Keratinocyte (primary cell): ENCODE results near the gene MFSD12.

ENCODE experiments used
- EZH2 ChIP-seq: IDR thresholded peaks from one replicate; pipeline ENCODE4 v1.6.1; 2012; ENCODE audit warnings: inconsistent platforms, mild to moderate bottlenecking, low read length, moderate library complexity
- TF ChIP-seq, protein P1 (sequence below), 3 experiments: IDR thresholded peaks in 1 of 3; conservative IDR thresholded peaks in 1 of 3; optimal IDR thresholded peaks in 1 of 3; 2 replicates in 2 of 3; 3 replicates in 1 of 3; pipeline versions ENCODE3 to v1.5.1; 2011; ENCODE audit warnings: low read length in 3 of 3, mild to moderate bottlenecking in 3 of 3, moderate library complexity in 2 of 3, control low read depth in 1 of 3, inconsistent platforms in 1 of 3; ENCODE audit not compliant: insufficient read depth in 2 of 3; ENCODE audit errors: extremely low read depth in 1 of 3

DNA sequence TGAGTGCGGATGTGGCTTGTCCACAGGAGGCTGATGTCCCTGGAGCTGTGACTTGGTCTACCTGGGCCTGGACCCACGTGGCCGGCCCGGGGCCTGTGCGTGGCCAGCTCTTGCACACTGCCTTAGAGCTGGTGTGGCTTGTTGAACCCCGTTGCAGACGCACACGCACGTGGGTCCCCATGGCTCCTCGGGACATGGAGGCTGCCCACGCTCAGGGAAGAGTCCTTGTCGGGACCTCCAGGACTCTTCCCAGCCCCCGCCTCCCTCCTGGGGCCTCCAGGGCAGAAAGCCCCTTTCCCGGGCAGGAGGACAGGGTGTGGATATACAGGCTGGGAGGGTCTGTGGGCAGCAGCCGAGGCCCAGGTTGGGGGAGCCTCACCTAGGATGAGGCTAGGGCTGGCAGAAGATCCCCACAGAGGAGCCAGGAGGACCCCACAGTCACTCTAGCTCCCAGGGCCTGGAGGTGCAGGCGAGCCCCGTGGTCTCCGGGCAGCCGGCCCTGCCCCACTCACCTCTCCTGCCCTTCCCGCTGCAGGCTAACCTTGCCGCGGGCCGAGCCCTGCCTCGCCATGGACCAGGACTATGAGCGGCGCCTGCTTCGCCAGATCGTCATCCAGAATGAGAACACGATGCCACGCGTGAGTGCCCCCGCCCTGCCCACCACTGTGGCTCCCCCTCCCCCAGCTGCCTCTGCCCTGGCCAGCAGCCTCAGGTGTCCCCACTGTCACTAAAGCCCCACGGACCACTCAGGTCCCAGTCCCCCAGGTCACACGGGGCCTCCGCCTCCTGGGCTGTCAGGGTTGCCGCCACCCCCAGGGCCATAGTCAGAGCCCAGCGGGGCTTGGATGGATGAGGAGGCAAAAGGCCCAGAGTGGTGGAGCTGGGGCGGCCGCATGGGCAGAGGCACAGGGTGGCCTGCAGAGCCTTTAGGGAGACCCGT is 34.7 kb downstream of the MFSD12 start:
- TF ChIP-seq, protein P1, sequence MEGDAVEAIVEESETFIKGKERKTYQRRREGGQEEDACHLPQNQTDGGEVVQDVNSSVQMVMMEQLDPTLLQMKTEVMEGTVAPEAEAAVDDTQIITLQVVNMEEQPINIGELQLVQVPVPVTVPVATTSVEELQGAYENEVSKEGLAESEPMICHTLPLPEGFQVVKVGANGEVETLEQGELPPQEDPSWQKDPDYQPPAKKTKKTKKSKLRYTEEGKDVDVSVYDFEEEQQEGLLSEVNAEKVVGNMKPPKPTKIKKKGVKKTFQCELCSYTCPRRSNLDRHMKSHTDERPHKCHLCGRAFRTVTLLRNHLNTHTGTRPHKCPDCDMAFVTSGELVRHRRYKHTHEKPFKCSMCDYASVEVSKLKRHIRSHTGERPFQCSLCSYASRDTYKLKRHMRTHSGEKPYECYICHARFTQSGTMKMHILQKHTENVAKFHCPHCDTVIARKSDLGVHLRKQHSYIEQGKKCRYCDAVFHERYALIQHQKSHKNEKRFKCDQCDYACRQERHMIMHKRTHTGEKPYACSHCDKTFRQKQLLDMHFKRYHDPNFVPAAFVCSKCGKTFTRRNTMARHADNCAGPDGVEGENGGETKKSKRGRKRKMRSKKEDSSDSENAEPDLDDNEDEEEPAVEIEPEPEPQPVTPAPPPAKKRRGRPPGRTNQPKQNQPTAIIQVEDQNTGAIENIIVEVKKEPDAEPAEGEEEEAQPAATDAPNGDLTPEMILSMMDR (optimal IDR thresholded peaks at IDR 0.05 in 1 of 3, IDR thresholded peaks at IDR 0.05 in 1 of 3, conservative IDR thresholded peaks at IDR 0.05 in 1 of 3; ENCODE audit: extremely low read depth in 1 of 3, insufficient read depth in 2 of 3, low read length in 3 of 3), result no peak
- no peak for TF ChIP-seq EZH2
